ENCODE measurements around the gene NIP7. TPM values are rescaled to one million over a fixed set of nuclear protein-coding genes. Genes with fewer than 3 reads are reported as not detected.

Gene NIP7
- total RNA-seq, 4 donors from 2014 or later, result 7.3 to 13.5 (median 9.7) TPM

- TF ChIP-seq CTCF (IDR thresholded peaks at IDR 0.05 in 4 of 5, conservative IDR thresholded peaks at IDR 0.05 in 1 of 5), result no peak
- no peak for TF ChIP-seq POLR2A (IDR thresholded peaks at IDR 0.05)
- Histone ChIP-seq H3K27me3 (no peaks in the 10 kb centered on the region), H3K9me3 (no peaks in the 10 kb centered on the region), H3K27ac (peak overlapping the region; percentile 82 to 99 (median 95)), H3K36me3 (peaks cover 0 to 53% of the 10 kb centered on the region in 2 donors), H3K4me3 (no peak overlapping the region), H3K4me1 (peaks cover 41 to 56% of the 10 kb centered on the region in 2 donors)
- DNase-seq (peak in 1 of 2 donors; percentile 64), ATAC-seq (no peak)
- in situ Hi-C loops (cut with MboI; ENCODE audit: low sequenced_read_pairs in 4 of 4) (no loop called here), intact Hi-C loops (cut with DNase I; ENCODE audit: low total_unique reads) (no loop called here)
Measured at GRCh38 chr16:69324013-69324531, 15.5 kb upstream of the NIP7 start.

- in situ Hi-C loops (cut with MboI; ENCODE audit: low sequenced_read_pairs in 4 of 4) (no loop called here), intact Hi-C loops (cut with DNase I; ENCODE audit: low total_unique reads) (no loop called here)
- Histone ChIP-seq H3K36me3 (peaks cover 0 to 46% of the 10 kb centered on the region in 2 donors), H3K4me3 (no peak overlapping the region), H3K4me1 (peaks cover 48 to 62% of the 10 kb centered on the region in 2 donors), H3K9me3 (no peaks in the 10 kb centered on the region), H3K27ac (peak overlapping the region; percentile 82 to 99 (median 95)), H3K27me3 (no peaks in the 10 kb centered on the region)
- TF ChIP-seq CTCF (IDR thresholded peaks at IDR 0.05 in 4 of 5, conservative IDR thresholded peaks at IDR 0.05 in 1 of 5), result no peak
- TF ChIP-seq POLR2A (IDR thresholded peaks at IDR 0.05), result no peak
- ATAC-seq (no peak), DNase-seq (no peak)
Measured at GRCh38 chr16:69324585-69325253, 14.9 kb upstream of the NIP7 start.

GRCh38 chr16:69325784-69326171 lies 13.8 kb upstream of the NIP7 start:
- intact Hi-C loops (cut with DNase I; ENCODE audit: low total_unique reads), result no loop called here

GRCh38 chr16:69326172-69326873 lies 13.2 kb upstream of the NIP7 start:
- intact Hi-C loops (cut with DNase I; ENCODE audit: low total_unique reads), result no loop called here
- no peak overlapping the region for H3K4me3 ChIP-seq
- peak; percentile 64 to 69 for ATAC-seq
- H3K27me3 ChIP-seq, result no peaks in the 10 kb centered on the region
- TF ChIP-seq POLR2A (IDR thresholded peaks at IDR 0.05) (no peak), CTCF (IDR thresholded peaks at IDR 0.05 in 4 of 5, conservative IDR thresholded peaks at IDR 0.05 in 1 of 5) (no peak)
- peak overlapping the region; percentile 82 to 99 (median 95) for H3K27ac ChIP-seq
- in situ Hi-C loops (cut with MboI; ENCODE audit: low sequenced_read_pairs in 4 of 4), result no loop called here
- H3K9me3 ChIP-seq, result no peaks in the 10 kb centered on the region
- H3K4me1 ChIP-seq, result peaks cover 54 to 71% of the 10 kb centered on the region in 2 donors
- peaks cover 0 to 30% of the 10 kb centered on the region in 2 donors for H3K36me3 ChIP-seq
- peak; percentile 60 to 79 for DNase-seq

More at GRCh38 chr16:69325784-69326171, 13.8 kb upstream of the NIP7 start:
- no peak overlapping the region for H3K4me3 ChIP-seq
- H3K4me1 ChIP-seq, result peaks cover 49 to 66% of the 10 kb centered on the region in 2 donors
- no peaks in the 10 kb centered on the region for H3K27me3 ChIP-seq
- ATAC-seq (no peak), DNase-seq (no peak)
- peak overlapping the region; percentile 82 to 99 (median 95) for H3K27ac ChIP-seq
- TF ChIP-seq POLR2A (IDR thresholded peaks at IDR 0.05) (no peak), CTCF (IDR thresholded peaks at IDR 0.05 in 4 of 5, conservative IDR thresholded peaks at IDR 0.05 in 1 of 5) (no peak)
- in situ Hi-C loops (cut with MboI; ENCODE audit: low sequenced_read_pairs in 4 of 4), result no loop called here
- no peaks in the 10 kb centered on the region for H3K9me3 ChIP-seq
- peaks cover 0 to 36% of the 10 kb centered on the region in 2 donors for H3K36me3 ChIP-seq

Measured in gastrocnemius medialis (tissue), 4 donors.